ENCODE measurements around the gene AKR1B1. TPM values are rescaled to one million over a fixed set of nuclear protein-coding genes. Genes with fewer than 3 reads are reported as not detected.

Gene AKR1B1
- polyA plus RNA-seq, 3 donors, result 23.2 to 107 (median 41.7) TPM

DNA sequence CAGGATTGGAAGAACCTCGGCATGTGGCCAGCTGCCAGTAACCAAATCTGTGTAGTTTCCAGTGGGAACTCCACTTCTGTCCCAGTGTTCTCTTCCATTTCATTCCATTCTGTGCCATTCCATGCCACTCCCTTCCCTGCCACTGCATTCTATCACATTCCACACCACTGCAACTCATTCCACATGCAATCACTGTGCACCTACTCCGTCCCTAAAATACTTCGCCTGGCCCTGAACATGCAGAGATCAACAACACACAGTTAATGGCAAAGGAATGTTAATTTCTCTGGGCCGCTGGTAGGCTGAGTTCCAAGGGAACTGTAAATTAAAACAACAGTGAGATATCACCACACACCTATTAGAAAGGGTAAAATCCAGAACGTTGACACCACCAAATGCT lies 64.8 kb downstream of the AKR1B1 start:
- 53 to 62% (median 59%) methylated on average over 5 of the region's 5 CpGs for WGBS, 3 donors
- H3K27ac ChIP-seq (ENCODE audit: low read depth, low read length), result no peak overlapping the region

Other genes starting within 250 kb of the AKR1B1 start
- gene SLC35B4, start 142.2 kb downstream of the AKR1B1 start, polyA plus RNA-seq, result 1 to 10 TPM; 1.8 to 4.7 (median 3.9) TPM
- gene AKR1B10, start 68.5 kb upstream of the AKR1B1 start, polyA plus RNA-seq, result 10 to 100 TPM in 1 of 3 donors, 1 to 10 TPM in 1, under 1 TPM in 1; 0.30 to 49.7 (median 4.5) TPM
- gene AKR1B15, start 90.0 kb upstream of the AKR1B1 start, polyA plus RNA-seq, result under 1 TPM in 1 of 3 donors, not detected in 2; 0.09 TPM
- 10 to 100 TPM in 1 of 3 donors, 1 to 10 TPM in 2; 5.8 to 17.9 (median 9.6) TPM for gene BPGM, start 187.8 kb upstream of the AKR1B1 start, polyA plus RNA-seq